IMR-90 (cell line): ENCODE data around the gene IFI27L2. TPM values are rescaled to one million over a fixed set of nuclear protein-coding genes. Genes with fewer than 3 reads are reported as not detected.

Experiments
- ATAC-seq: fragments of 200-7000 bp; cut with Tn5 transposase; 2 replicates; pipeline ENCODE4 v1.9.1; 2020; ENCODE audit warnings: low read depth, mild to moderate bottlenecking, moderate library complexity
- BruUV-seq: library from RNA; stranded (reverse); fragments of 400-500 nt; replicated peaks from 2 replicates; lab custom pipeline; 2021; lab: Mats Ljungman, UMichigan
- CTCF ChIA-PET: fragments of 300-600 bp; formaldehyde crosslinking; extraction: SDS; loops from one replicate; lab custom pipeline; 2021; ENCODE audit warnings: antibody characterized with exemption; lab: Yijun Ruan, JAX
- POLR2A ChIA-PET: fragments of 300-600 bp; sonication (Branson Sonifier 250); formaldehyde crosslinking; loops from one replicate; lab custom pipeline; 2022; ENCODE audit warnings: antibody characterized with exemption; ENCODE audit not compliant: unreplicated experiment; lab: Charles Lee
- DNase-seq: peaks from one replicate; pipeline ENCODE4 v3.0.0; 2013
- H2AFZ ChIP-seq: replicated peaks from 2 replicates; pipeline ENCODE3; 2013; ENCODE audit warnings: low read length, mild to moderate bottlenecking; ENCODE audit not compliant: poor library complexity
- H2AK5ac ChIP-seq: 2 replicates; pipeline ENCODE4 v1.6.1; 2013; ENCODE audit warnings: low read depth, low read length, inconsistent platforms
- H2AK9ac ChIP-seq: replicated peaks from 2 replicates; pipeline ENCODE3; 2013; ENCODE audit warnings: mild to moderate bottlenecking, low read depth, low read length, moderate library complexity; ENCODE audit not compliant: poor library complexity
- H2BK120ac ChIP-seq: 2 replicates; pipeline ENCODE4 v1.6.1; 2013; ENCODE audit warnings: low read depth, low read length, inconsistent platforms
- H2BK15ac ChIP-seq: 3 replicates; pipeline ENCODE4 v1.6.1; 2013; ENCODE audit warnings: low read depth, low read length, inconsistent platforms
- H2BK20ac ChIP-seq: 2 replicates; pipeline ENCODE4 v1.6.1; 2013; ENCODE audit warnings: low read depth, mild to moderate bottlenecking, inconsistent platforms, low read length, moderate library complexity
- H2BK5ac ChIP-seq: 2 replicates; pipeline ENCODE4 v1.6.1; 2013; ENCODE audit warnings: mild to moderate bottlenecking, low read depth, low read length, inconsistent platforms; ENCODE audit not compliant: poor library complexity, severe bottlenecking
- H3K14ac ChIP-seq: replicated peaks from 2 replicates; pipeline ENCODE4 v1.6.1; 2013; ENCODE audit warnings: low read depth, low read length, inconsistent platforms
- H3K18ac ChIP-seq: 2 replicates; pipeline ENCODE4 v1.6.1; 2013; ENCODE audit warnings: low read depth, low read length, control low read depth
- H3K23ac ChIP-seq: 2 replicates; pipeline ENCODE4 v1.6.1; 2013; ENCODE audit warnings: low read depth, low read length, inconsistent platforms
- H3K27ac ChIP-seq: 2 replicates; pipeline ENCODE4 v1.5.1; 2013; ENCODE audit warnings: mild to moderate bottlenecking, control low read depth, low read length; ENCODE audit not compliant: insufficient read depth
- H3K27me3 ChIP-seq: 2 replicates; pipeline ENCODE4 v1.6.1; 2013; ENCODE audit warnings: low read length; ENCODE audit not compliant: control insufficient read depth, insufficient read depth
- H3K36me3 ChIP-seq: 2 replicates; pipeline ENCODE4 v1.6.1; 2013; ENCODE audit warnings: low read length, mixed read lengths; ENCODE audit not compliant: control insufficient read depth, insufficient read depth
- H3K4ac ChIP-seq: 2 replicates; pipeline ENCODE4 v1.6.1; 2013; ENCODE audit warnings: low read depth, low read length, inconsistent platforms
- H3K4me1 ChIP-seq: 2 replicates; pipeline ENCODE4 v1.6.1; 2013; ENCODE audit warnings: low read length, mixed read lengths; ENCODE audit not compliant: control insufficient read depth, insufficient read depth
- H3K4me2 ChIP-seq: 2 replicates; pipeline ENCODE4 v1.6.1; 2013; ENCODE audit warnings: low read depth, mild to moderate bottlenecking, control low read depth, low read length, moderate library complexity
- H3K4me3 ChIP-seq: 2 replicates; pipeline ENCODE4 v1.5.1; 2013; ENCODE audit warnings: low read depth, mild to moderate bottlenecking, control low read depth, low read length, moderate library complexity; ENCODE audit not compliant: insufficient read depth
- H3K56ac ChIP-seq: 2 replicates; pipeline ENCODE4 v1.6.1; 2013; ENCODE audit warnings: low read length, inconsistent platforms; ENCODE audit not compliant: insufficient read depth; ENCODE audit errors: extremely low read depth
- H3K79me1 ChIP-seq, 2 experiments: 2 replicates each; pipeline ENCODE4 v1.6.1; 2013; ENCODE audit warnings: low read length in 2 of 2, inconsistent platforms in 1 of 2, low read depth in 1 of 2
- H3K9ac ChIP-seq: 2 replicates; pipeline ENCODE4 v1.6.1; 2013; ENCODE audit warnings: low read depth, low read length, control low read depth
- H3K9me1 ChIP-seq: 2 replicates; pipeline ENCODE4 v1.6.1; 2013; ENCODE audit warnings: low read length, inconsistent platforms; ENCODE audit not compliant: insufficient read depth
- H3K9me3 ChIP-seq: 2 replicates; pipeline ENCODE4 v1.6.1; 2013; ENCODE audit warnings: low read length; ENCODE audit not compliant: control insufficient read depth, insufficient read depth
- H4K20me1 ChIP-seq: 2 replicates; pipeline ENCODE4 v1.6.1; 2013; ENCODE audit warnings: low read length, inconsistent platforms; ENCODE audit not compliant: insufficient read depth
- H4K5ac ChIP-seq: 2 replicates; pipeline ENCODE4 v1.6.1; 2013; ENCODE audit warnings: mild to moderate bottlenecking, low read depth, low read length, control low read depth
- H4K8ac ChIP-seq, 2 experiments: 2 replicates each; pipeline ENCODE4 v1.6.1; 2013; ENCODE audit warnings: low read depth in 2 of 2, low read length in 2 of 2, control low read depth in 1 of 2, inconsistent platforms in 1 of 2
- H4K91ac ChIP-seq: 2 replicates; pipeline ENCODE4 v1.6.1; 2013; ENCODE audit warnings: low read depth, low read length, inconsistent platforms; ENCODE audit not compliant: insufficient read depth
- BHLHE40 ChIP-seq: fragments of 150-350 bp; IDR thresholded peaks from 2 replicates; pipeline ENCODE4 v1.6.1; 2016; ENCODE audit warnings: mild to moderate bottlenecking, low read depth, low read length
- CEBPB ChIP-seq: IDR thresholded peaks from 2 replicates; pipeline ENCODE4 v1.6.1; 2012; ENCODE audit warnings: low read depth, low read length, improper control_type of control experiment
- CHD1 ChIP-seq: IDR thresholded peaks from 2 replicates; pipeline ENCODE4 v1.6.1; 2012; ENCODE audit warnings: low read depth, low read length, improper control_type of control experiment
- FOS ChIP-seq: fragments of 150-350 bp; IDR thresholded peaks from 2 replicates; pipeline ENCODE4 v1.6.1; 2016; ENCODE audit warnings: low read depth, low read length
- MAFK ChIP-seq: IDR thresholded peaks from 2 replicates; pipeline ENCODE4 v1.6.1; 2012; ENCODE audit warnings: low read depth, low read length, improper control_type of control experiment
- MAZ ChIP-seq: IDR thresholded peaks from 2 replicates; pipeline ENCODE4 v1.6.1; 2012; ENCODE audit warnings: low read depth, mild to moderate bottlenecking, low read length, improper control_type of control experiment, moderate library complexity, borderline replicate concordance
- MXI1 ChIP-seq: IDR thresholded peaks from 2 replicates; pipeline ENCODE4 v1.6.1; 2012; ENCODE audit warnings: low read depth, mild to moderate bottlenecking, low read length, moderate library complexity, borderline replicate concordance
- NFE2L2 ChIP-seq: fragments of 150-350 bp; IDR thresholded peaks from 2 replicates; pipeline ENCODE4 v1.6.1; 2016; ENCODE audit warnings: low read depth, mild to moderate bottlenecking, low read length
- POLR2A ChIP-seq: IDR thresholded peaks from 2 replicates; pipeline ENCODE4 v1.6.1; 2012; ENCODE audit warnings: mild to moderate bottlenecking, low read depth, low read length
- RAD21 ChIP-seq: IDR thresholded peaks from 2 replicates; pipeline ENCODE4 v1.6.1; 2012; ENCODE audit warnings: low read length, improper control_type of control experiment
- RCOR1 ChIP-seq: IDR thresholded peaks from 2 replicates; pipeline ENCODE4 v1.6.1; 2012; ENCODE audit warnings: mild to moderate bottlenecking, low read length, improper control_type of control experiment; ENCODE audit not compliant: insufficient replicate concordance
- RFX5 ChIP-seq: IDR thresholded peaks from 2 replicates; pipeline ENCODE4 v1.8.0; 2012; ENCODE audit warnings: low read depth, mild to moderate bottlenecking, low read length, moderate library complexity
- SMC3 ChIP-seq: fragments of 150-350 bp; IDR thresholded peaks from 2 replicates; pipeline ENCODE4 v1.6.1; 2016; ENCODE audit warnings: low read depth, mild to moderate bottlenecking, antibody characterized with exemption, low read length, moderate library complexity
- WGBS, 2 experiments: methylation state at CpG; one replicate each; pipeline versions ENCODE4 v1.1.5 to v1.1.7; 2013; ENCODE audit warnings: missing lambda C conversion rate in 2 of 2; ENCODE audit not compliant: insufficient read length in 1 of 2; ENCODE audit errors: extremely low coverage in 2 of 2; 5-methylcytosine and 5-hydroxymethylcytosine counted together
- dilution Hi-C: fragments of 300-500 bp; cut with HindIII; formaldehyde crosslinking; loops from one replicate; pipeline ENCODE4 v1.14.3; 2018; ENCODE audit warnings: low sequenced_read_pairs; ENCODE audit not compliant: unreplicated experiment
- in situ Hi-C: fragments of 300-500 bp; cut with MboI; formaldehyde crosslinking; loops from 3 replicates; pipeline ENCODE4 v1.14.3; 2019; ENCODE audit warnings: low sequenced_read_pairs, inconsistent platforms, mixed read lengths
- intact Hi-C: fragments of 100-400 bp; cut with micrococcal nuclease; formaldehyde crosslinking; loops from 2 replicates; pipeline ENCODE4 v1.10.0; 2022
- polyA plus RNA-seq, 3 experiments: library from polyadenylated mRNA; depleted of rRNA; stranded (reverse); fragments of >200 nt; gene quantifications; 2 replicates each; pipeline ENCODE4 v1.2.3, GENCODE V29; 2012; ENCODE audit warnings: low replicate concordance in 1 of 3
- total RNA-seq: library from RNA; depleted of rRNA; stranded (reverse); fragments of >200 nt; gene quantifications from 2 replicates; pipeline ENCODE4 v1.2.3, GENCODE V29; 2012
- TF ChIP-seq, protein P1 (sequence below): fragments of 150-350 bp; IDR thresholded peaks from 2 replicates; pipeline ENCODE4 v1.6.1; 2017; ENCODE audit warnings: mild to moderate bottlenecking, antibody characterized with exemption, low read length, low read depth
- TF ChIP-seq, protein P2 (sequence below): conservative IDR thresholded peaks from 2 replicates; pipeline ENCODE4 v1.5.1; 2012; ENCODE audit warnings: mild to moderate bottlenecking, low read depth, low read length, improper control_type of control experiment
- TF ChIP-seq, protein P3 (sequence below): fragments of 150-350 bp; IDR thresholded peaks from 2 replicates; pipeline ENCODE4 v1.6.1; 2016; ENCODE audit warnings: low read depth, mild to moderate bottlenecking, low read length, moderate library complexity, borderline replicate concordance

Gene IFI27L2
- total and polyA plus RNA-seq, 2 of the 4 experiments (the other 2 are of a cell fraction), result 43.0 to 187 TPM

DNA sequence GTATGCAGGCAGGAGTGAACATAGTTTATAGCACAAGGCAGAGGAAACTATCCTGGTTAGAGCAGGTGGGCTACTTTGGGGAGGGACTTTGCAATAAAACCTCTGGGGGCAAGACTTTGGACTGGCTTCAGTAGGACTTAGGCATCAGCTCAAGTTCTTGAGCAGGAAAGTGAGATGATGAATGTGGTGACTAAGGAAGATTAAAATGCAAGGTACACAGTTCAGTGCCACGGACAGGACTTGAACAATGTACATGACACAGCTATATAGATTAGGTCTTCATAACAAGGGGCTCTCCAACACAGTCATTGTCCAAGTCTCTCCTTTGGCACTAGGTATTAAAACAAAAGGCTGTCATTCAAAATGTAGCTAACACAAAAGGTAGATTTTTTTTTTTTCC is 23.3 kb upstream of the IFI27L2 start:
- no peak overlapping the region for H3K14ac ChIP-seq
- no peak overlapping the region for H2BK120ac ChIP-seq
- H3K79me1 ChIP-seq, result no peaks in the 10 kb centered on the region
- TF ChIP-seq, protein P1, sequence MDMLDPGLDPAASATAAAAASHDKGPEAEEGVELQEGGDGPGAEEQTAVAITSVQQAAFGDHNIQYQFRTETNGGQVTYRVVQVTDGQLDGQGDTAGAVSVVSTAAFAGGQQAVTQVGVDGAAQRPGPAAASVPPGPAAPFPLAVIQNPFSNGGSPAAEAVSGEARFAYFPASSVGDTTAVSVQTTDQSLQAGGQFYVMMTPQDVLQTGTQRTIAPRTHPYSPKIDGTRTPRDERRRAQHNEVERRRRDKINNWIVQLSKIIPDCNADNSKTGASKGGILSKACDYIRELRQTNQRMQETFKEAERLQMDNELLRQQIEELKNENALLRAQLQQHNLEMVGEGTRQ, result no peak
- TF ChIP-seq, protein P2, sequence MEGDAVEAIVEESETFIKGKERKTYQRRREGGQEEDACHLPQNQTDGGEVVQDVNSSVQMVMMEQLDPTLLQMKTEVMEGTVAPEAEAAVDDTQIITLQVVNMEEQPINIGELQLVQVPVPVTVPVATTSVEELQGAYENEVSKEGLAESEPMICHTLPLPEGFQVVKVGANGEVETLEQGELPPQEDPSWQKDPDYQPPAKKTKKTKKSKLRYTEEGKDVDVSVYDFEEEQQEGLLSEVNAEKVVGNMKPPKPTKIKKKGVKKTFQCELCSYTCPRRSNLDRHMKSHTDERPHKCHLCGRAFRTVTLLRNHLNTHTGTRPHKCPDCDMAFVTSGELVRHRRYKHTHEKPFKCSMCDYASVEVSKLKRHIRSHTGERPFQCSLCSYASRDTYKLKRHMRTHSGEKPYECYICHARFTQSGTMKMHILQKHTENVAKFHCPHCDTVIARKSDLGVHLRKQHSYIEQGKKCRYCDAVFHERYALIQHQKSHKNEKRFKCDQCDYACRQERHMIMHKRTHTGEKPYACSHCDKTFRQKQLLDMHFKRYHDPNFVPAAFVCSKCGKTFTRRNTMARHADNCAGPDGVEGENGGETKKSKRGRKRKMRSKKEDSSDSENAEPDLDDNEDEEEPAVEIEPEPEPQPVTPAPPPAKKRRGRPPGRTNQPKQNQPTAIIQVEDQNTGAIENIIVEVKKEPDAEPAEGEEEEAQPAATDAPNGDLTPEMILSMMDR, result no peak
- no peak for TF ChIP-seq MAZ
- no peak for TF ChIP-seq MAFK
- no peak for TF ChIP-seq NFE2L2
- no peak for TF ChIP-seq RFX5
- no peak for TF ChIP-seq BHLHE40
- TF ChIP-seq, protein P3, sequence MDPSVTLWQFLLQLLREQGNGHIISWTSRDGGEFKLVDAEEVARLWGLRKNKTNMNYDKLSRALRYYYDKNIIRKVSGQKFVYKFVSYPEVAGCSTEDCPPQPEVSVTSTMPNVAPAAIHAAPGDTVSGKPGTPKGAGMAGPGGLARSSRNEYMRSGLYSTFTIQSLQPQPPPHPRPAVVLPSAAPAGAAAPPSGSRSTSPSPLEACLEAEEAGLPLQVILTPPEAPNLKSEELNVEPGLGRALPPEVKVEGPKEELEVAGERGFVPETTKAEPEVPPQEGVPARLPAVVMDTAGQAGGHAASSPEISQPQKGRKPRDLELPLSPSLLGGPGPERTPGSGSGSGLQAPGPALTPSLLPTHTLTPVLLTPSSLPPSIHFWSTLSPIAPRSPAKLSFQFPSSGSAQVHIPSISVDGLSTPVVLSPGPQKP, result no peak
- TF ChIP-seq RAD21, result no peak
- TF ChIP-seq SMC3, result no peak
- no peak for TF ChIP-seq CHD1
- TF ChIP-seq FOS, result no peak
- TF ChIP-seq POLR2A, result no peak
- no peak for TF ChIP-seq CEBPB
- no peak for TF ChIP-seq MXI1
- TF ChIP-seq RCOR1, result no peak
- H3K4me3 ChIP-seq, result no peak overlapping the region
- H3K4ac ChIP-seq, result no peak overlapping the region
- intact Hi-C loops (no loop called here), dilution Hi-C loops (no loop called here), in situ Hi-C loops (no loop called here)
- WGBS, 2 experiments, result no CpG with 5 or more reads among the region's 1 CpG
- H3K9me1 ChIP-seq, result no peaks in the 10 kb centered on the region
- H2BK5ac ChIP-seq, result no peak overlapping the region
- H3K4me2 ChIP-seq, result no peak overlapping the region
- CTCF ChIA-PET, result interaction anchor here (2.0 kb wide), 1 partner anchor 16 kb away, joined by 8 read pairs; no protein-coding TSS in a partner anchor
- no peak for DNase-seq
- no peak overlapping the region for H2AK5ac ChIP-seq
- peaks cover 4% of the 10 kb centered on the region for H3K27me3 ChIP-seq
- no peak overlapping the region for H3K23ac ChIP-seq
- no peaks in the 10 kb centered on the region for H3K9me3 ChIP-seq
- H3K56ac ChIP-seq, result no peak overlapping the region
- H4K5ac ChIP-seq, result no peak overlapping the region
- BruUV-seq, result no TSS peak
- H2BK15ac ChIP-seq, result no peak overlapping the region
- no peak overlapping the region for H2AFZ ChIP-seq
- H3K4me1 ChIP-seq, result no peaks in the 10 kb centered on the region
- H4K8ac ChIP-seq, result no peak overlapping the region
- no peak overlapping the region for H3K9ac ChIP-seq
- H3K18ac ChIP-seq, result no peak overlapping the region
- H3K36me3 ChIP-seq, result no peaks in the 10 kb centered on the region
- H2AK9ac ChIP-seq, result no peak overlapping the region
- no peak for ATAC-seq
- no peak overlapping the region for H4K91ac ChIP-seq
- no peak overlapping the region for H2BK20ac ChIP-seq
- H4K20me1 ChIP-seq, result no peaks in the 10 kb centered on the region
- POLR2A ChIA-PET, result no interaction called here
- H3K27ac ChIP-seq, result no peak overlapping the region
